Fibroblast of peridontal ligament (primary cell): ENCODE measurements around the gene TRIM25.

Experiments
- DNase-seq: peaks from one replicate; pipeline ENCODE4 v3.0.0-alpha.2; 2010; ENCODE audit errors: extremely low read depth

The TRIM25 gene

DNA sequence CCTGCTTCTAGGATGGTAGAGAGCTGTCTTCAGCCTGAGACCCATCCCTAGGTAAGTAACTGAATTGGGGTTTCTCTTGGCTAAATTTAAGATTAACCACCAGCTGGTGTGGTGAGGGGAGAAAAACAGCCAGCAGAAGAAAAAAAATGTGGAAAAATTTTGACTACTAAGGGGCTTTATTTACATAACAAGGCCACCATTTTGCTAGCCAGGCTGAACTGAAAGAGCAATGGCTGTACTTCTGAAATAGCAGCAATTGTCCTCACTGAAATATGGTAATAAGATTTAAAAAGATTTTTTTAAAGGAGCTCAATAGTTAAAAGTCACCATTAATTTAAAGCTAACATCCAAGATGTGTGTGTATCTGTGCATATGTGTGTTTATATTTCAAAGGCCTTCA lies 12.4 kb upstream of the TRIM25 start:
- DNase-seq, result no peak

DNA sequence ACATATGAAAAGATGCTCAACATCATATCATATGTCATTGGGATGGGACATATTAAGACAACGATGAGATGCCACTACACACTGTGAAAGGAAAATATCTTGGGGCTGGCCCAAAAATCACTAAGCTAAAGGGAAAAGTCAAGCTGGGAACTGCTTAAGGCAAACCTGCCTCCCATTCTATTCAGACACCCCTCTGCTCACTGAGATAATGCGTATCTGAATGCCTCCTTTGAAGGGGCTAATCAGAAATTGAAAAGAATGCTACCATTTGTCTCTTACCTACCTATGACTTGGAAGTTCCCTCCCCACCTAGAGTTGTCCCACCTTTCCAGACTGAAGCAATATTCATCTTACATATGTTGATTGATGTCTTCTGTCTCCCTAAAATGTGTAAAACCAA lies 11.2 kb upstream of the TRIM25 start:
- DNase-seq, result no peak

DNA sequence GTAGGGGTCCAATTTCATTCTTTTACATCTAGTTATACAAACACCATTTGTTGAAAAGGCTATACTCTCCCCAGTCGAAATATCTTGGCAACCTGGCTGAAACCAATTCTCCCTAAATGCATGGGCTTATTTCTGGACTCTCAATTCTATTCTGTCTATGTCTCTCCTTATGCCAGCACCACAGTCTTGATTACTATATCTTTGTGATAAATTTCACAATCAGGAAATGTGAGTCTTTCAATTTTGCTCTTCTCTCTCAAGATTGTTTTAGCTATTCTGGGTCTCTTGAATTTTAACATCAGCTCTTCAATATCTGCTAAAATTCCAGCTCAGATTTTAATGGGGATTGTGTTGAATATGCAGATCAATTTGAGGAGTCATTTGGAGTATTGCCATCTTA lies 5.9 kb upstream of the TRIM25 start:
- DNase-seq, result no peak

DNA sequence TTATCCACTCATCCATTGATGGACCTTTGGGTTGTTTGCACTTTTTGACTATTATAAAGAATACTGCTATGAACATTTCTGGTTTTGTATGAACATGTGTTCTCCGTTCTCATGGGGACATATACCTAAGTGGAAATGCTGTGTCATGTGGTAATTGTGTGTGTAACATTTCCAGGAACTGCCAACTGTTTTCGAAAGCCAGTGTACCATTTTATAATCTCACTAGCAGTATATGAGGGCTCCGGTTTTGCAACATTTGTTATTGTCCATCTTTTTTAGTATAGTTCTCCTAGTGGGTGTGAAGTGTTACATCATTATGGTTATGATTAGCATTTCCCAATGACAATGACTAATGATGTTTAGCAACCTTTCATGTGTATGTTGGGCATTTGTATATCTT lies 5.1 kb upstream of the TRIM25 start:
- DNase-seq, result peak; percentile 62

DNA sequence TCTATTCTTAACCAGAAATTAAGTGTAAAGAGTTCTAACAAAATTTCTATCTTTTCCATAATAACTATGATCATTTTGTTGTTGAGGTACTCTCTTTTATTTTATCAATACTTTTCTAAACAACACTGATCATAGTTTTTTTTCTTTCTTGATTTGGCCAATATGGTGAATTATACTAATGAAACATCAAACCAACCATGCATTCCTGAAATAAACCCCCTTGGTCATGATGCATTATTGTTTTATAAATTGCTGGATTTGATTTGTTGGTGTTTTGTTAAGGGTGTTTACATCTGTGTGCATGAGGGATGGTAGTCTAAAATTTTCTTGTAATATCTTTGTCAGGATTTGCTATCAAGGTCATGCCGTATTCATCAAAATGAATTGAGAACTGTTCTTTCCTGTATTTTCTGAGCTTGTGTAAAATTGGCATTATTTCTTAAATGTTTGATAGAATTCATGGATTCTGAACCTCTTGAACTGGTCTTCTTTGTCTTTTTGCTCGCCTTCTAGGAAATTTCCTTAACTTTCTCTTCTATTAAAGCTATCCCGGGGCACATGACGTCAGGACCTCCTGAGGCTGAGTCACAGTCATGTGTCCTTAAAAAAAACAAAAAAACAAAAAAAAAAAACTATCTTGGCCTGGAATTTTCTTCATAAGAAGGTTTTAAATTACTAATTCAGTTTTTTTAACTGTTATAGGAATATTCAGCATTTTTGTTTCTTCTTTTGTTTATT lies 3.9 kb upstream of the TRIM25 start:
- no peak for DNase-seq

DNA sequence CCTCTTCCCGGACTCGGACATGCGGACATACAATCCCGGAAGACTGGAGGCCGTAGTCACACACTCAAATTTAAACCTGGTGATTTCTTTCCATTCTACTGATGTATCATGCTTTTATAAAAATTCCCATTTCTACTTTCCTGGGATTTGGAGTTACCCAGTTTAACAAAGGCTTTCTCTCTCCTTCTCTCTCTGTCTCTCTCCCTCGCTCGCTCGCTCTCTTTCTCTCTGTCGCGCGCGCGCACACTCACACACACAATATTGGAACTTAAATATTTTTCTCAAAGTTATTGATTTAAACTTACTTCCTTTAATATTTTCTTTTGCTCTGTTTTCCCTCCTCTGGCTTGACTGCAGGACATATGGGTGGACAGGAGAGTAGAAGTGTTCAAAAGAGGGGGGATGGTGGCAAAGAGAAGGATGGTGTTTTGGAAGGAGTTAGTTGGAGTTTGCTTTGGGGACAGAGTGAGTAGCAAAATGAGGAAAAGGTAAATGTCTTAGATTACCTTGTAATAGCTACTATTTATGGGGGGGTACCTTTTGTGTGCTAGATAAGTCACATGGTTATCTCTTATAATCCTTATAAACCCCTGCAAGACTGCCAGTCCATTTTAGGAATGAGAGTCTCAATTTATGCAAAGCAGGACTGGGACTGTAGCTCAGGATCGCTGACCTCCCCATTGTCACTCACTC lies 878 bp upstream of the TRIM25 start:
- DNase-seq, result no peak

DNA sequence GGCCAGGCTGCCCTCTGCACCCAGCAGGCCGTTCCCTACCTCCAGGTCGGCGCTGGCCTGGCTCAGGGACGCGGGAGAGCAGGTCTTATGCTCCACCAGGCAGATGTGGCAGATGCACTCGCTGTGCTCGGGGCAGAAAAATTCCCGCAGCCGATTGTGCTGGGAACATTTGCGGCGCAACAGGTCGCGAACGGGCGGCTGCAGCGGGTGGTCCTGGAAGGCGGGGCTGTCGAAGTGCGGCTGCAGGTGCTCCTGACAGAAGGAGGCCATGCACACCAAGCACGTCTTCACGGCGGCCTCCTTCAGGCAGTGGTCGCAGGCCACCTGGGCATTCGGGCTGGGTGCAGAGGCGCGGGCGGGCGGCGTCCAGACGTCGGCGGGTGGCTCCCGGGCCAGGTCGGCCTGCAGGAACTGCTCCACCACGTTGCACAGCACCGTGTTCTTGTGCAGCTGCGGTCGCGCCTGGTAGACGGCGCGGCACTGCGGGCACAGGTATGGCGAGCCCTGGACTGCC lies 439 bp downstream of the TRIM25 start:
- DNase-seq, result no peak

DNA sequence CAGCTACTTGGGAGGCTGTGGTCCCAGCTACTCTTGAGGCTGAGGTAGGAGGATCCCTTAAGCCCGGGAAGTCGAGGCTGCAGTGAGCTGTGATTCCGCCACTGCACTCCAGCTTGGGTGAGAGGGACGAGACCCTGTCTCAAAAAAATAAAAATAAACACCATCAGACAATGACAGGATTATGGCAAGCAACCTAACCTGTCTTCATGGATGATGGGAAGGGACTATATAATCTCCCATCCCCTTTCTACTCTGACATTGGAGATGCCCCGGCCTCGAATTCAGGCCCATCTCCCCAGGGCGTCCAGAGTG lies 893 bp downstream of the TRIM25 start:
- no peak for DNase-seq

DNA sequence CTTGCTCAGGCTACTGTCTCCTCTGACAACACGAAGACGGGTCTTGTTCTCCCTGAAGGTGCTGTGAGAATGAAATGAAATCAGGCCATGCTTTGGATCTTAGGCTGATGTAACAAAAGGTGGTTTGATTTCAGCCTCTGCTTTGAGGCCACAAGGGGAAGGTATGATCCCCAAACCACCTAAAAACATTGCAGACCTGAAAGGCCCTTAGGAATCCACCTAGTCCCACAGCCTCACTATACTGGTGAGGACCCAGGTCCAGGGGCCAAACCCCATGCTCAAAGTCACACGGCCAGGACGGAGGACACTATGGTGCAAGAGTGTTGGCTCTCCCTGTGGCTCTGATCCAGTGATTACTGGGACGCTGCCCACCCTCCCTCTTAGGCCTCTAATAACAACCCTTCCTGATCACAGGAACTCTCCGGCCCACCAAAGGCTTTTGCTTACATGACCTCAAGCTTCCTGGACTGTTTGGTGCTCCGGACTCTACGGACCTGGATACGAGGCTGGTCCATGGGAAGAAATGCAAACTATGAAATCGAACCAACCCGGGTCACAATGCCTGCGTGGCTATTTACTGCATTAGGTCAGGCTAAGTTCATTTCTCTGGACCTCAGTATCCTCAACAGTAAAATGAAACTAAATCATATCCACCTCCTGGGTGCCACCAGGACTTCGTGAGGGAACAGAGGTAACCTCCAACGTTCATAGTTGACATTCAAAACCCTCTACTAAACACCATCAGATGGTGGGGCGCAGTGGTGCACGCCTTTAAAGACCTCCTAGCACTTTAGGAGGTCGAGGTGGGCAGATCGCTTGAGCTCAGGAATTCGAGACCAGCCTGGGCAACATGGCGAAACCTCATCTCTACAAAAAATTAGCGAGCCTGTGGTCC lies 1.5 kb downstream of the TRIM25 start:
- DNase-seq, result peak; percentile 22

DNA sequence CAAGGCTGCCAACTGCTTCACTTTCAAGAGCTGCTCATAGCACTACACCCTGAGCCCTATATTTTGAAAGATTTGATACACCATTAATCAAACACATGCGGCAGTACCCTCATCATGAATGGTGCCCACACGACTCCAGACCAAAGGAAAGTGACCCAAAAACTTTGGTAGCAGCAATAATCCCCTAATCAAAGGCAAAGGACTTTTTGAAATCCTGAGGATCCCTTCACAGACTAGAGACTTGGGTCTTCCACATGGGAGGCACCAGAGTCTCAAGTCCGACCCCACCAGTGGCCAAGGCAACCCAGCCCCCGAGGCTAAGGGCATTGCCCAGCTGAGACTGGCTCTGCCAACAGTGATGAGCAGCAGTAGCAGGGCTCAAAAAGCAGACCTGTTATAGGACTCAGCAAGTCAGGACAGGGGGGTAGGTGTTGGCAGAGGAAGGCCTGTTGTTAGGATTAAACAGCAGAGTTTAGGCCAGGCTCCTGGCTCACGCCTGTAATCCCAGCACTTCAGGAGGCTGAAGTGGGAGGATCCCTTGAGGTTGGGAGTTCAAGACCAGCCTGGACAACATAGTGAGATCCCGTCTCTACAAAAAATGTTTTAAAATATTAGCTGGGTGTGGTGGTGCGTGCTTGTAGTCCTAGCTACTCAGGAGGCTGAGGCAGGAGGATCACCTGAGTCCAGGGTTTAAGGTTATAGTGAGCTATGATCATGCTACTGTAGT lies 3.2 kb downstream of the TRIM25 start:
- DNase-seq, result no peak

DNA sequence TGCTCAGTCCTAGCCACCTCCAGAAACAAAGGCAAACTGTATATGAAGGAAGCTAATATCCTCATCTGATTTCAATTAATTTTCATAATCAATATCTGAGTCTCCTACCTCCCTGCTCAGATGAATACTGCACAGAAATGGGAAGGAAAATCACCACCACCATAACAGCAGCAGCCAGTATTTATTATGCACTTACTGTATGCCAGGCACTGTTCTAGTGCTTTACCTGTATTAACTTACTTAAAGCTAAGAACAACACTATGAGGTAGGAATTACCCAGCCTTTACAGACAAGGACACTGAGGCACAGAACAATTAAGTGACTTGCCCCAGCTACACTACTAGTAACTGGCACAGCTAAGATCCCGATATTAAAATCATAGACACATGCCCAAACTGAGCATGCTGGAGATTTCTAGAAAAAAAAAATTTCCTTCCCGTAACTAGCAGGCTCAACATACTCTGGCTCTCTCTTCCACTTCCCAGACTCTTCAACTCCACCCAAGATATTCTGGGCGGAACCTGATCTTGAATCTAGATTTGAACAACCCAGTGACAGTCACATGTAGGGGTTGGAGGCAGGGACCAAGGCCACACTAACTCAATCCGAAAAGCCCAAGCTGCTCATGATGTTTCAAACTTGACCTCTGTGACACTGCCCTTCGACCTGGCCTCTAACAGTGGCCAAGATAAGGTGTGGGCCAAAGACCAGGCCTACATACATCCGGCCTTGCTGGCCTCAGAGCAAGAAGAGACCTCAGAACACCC lies 3.9 kb downstream of the TRIM25 start:
- no peak for DNase-seq

DNA sequence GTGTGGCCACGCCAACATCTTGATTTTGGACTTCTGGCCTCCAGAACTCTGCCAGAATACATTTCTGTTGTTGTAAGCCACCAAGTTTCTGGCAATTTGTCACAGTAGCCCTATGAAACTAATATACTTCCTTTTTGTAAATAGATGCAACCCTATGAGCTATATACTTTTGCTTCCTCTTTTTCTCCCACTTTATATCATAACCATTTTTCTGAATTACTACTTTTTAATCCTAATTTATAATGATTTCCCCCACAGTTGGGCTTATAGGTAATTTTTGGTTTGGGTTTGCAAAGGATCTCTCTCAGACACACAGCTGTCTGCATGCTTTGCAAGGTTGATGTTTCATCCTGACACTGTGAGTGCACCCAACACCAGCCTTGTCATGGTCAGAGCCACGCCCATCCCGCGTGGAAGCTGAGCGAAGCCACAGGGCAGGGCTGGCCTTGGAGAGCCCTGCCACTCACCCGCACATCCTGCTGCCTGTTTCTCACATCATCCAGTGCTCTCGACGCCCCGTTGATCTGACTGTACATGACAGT lies 5.8 kb downstream of the TRIM25 start:
- no peak for DNase-seq

DNA sequence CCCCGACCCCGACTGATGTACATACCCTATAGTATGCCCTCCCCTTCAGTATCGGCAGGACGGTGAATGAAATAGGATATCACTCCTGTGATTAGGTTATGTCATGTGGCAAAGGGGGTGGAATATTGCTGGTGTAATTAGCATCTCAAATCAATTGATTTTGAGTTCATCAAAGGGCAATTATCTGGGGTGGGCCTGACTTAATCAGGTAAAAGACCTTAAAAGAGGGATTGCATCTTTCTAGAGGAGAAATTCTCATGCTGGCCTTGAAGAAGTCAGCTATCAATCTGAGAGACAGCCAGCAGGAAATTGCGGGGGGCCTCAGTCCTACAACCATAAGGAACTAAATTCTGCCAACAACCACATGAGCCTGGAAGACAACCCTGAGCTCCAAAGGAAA lies 10.3 kb downstream of the TRIM25 start:
- DNase-seq, result no peak

DNA sequence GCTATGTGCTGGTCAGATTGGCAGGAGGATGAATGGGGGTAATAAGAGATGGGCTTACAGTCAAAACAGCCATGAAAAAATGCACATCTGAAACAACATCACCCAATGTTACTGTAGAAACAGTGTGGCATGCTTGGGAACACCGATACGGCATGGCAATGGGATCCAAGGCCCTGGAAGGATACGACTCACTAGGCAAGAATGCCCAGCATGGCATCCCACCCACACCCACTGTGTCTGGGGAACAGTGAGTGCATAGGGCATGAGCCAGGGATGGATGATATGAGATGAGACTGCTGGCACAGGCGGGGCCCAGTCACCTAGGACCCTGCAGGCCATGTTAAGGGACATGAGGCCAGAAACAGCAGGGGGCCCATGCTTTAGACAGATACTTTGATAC lies 11.5 kb downstream of the TRIM25 start:
- DNase-seq, result peak; percentile 63

DNA sequence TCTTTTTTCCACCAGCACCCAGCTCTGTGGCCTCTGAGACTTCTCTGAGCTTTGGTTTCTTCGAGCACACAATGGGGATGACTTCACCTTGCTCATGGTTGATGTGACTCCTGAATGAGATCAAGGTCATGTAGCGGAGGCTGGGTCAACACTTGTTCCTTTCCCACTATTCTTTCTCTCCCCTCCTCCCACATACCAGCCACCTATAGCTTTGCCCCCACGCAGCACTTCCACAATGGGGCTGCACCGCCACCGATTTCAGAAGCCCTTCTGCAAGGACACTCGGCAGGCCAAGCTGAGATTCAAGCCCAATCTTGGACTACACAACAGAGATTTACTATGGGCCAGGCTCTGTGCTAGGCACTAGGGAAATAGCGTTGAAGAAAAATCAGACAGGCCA lies 14.4 kb downstream of the TRIM25 start:
- DNase-seq, result no peak

DNA sequence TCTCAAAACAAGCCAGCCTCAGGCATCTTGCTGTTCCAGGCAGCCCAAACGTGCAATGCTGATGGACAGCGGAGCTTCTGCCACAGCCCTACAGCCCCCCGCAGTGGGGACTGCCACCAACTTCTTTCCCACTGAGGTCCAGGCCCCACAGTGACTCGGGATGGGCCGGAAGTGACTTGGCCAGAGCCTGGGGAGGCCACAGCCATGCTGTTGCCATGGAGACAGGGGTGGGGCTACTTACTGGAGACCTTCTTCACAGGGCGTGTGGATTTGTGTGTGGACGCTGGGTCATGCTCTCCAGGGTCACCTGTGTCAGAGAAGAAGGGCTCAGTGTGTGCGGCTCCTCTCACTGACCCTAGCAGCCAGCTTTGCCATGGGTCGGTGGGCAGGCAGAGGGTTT lies 15.0 kb downstream of the TRIM25 start:
- no peak for DNase-seq

DNA sequence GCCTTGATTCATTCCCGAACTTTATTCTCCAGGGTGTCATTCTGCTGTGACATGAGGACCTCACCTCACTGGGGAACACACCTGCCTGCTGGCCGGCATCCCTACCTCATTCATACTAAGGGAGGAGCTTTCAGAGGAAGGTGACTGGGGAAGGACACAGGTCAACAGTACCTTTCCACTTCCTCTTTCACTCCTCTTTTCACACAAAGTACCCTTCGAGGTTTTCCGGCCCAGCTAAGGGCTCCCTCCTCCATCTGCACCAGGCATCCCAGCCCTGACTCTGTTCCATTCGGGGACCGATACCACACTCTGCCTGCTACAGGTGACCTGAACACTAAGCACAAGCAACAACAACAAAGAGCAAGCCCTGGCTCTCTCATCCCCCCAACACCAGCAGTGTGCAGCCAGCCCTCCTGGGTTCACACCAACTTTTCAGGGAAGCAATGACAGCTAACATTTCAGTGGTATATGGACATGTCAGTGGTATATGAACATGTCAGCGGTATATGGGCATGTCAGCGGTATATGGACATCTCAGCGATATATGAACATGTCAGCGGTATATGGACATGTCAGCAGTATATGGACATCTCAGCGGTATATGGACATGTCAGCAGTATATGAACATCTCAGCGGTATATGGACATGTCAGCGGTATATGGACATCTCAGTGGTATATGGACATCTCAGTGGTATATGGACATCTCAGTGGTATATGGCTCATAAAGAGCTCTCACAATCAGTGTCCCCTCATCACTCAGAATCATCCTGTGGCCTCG lies 16.0 kb downstream of the TRIM25 start:
- DNase-seq, result no peak

DNA sequence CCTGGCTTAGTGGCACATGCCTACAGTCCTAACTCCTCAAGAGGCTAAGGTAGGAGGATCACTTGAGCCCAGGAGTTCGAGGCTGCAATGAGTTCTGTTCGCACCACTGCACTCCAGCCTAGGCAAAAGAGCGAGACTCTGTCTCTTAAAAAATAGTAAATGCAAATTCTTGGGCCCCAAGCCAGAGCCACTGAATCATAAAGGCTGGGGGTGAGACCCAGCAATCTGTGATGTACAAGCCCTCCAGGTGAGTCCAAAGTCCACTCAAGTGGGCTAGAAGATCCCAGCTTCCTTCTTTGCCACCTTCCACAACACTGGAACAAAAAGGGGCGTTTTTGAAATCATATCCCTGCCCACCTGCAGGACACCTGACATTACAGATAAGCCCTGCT lies 16.9 kb downstream of the TRIM25 start:
- no peak for DNase-seq

DNA sequence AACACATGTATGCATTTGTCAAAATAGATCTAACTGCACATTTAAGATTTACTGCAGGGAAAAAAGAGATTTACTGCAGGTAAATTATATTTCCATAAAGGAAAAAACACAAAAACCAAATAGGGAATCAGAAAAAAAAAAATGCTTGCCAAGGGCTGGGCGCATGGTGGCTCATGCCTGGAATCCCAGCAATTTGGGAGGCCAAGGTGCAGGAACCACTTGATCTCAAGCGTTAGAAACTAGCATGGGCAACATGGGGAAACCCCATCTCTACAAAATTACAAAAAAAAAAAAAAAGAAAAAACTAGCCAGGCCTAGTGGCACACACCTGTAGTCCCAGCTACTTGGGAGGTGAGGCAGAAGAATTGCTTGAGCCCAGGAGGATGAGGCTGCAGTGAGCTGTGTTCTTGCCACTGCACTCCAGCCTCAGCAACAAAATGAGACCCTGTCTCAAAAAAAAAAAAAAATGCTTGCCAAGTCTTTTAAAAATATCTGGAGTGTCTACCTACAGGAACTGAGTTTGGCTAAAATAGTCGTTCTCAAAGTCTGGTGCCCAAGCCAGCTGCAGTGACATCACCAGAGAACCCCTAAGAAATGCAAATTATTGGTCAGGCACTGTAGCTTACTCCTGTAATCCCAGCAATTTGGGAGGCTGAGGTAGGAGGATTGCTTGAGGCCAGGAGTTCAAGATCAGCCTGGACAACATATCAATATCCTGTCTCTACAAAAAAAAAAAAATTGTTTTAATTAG lies 17.5 kb downstream of the TRIM25 start:
- no peak for DNase-seq
